H1 (cell line): Measurements from ENCODE around the gene SEMA3C. TPM values are rescaled to one million over a fixed set of nuclear protein-coding genes. Genes with fewer than 3 reads are reported as not detected.

Experiments used
- CTCF ChIA-PET: fragments of 300-600 bp; sonication (Branson Sonifier 250); formaldehyde crosslinking; loops from one replicate; lab custom pipeline; 2021; ENCODE audit not compliant: partially characterized antibody; lab: Charles Lee
- POLR2A ChIA-PET: fragments of 300-600 bp; sonication (Branson Sonifier 250); formaldehyde crosslinking; loops from one replicate; lab custom pipeline; 2021; ENCODE audit warnings: inconsistent platforms; ENCODE audit not compliant: partially characterized antibody; lab: Charles Lee
- DNase-seq, 2 experiments: peaks; one replicate each; pipeline versions ENCODE4 v3.0.0 to v3.0.0-alpha.2; 2010 to 2022; ENCODE audit warnings: low spot score in 2 of 2, low read depth in 1 of 2, mixed read lengths in 1 of 2
- FAIRE-seq: peaks from 2 replicates; lab custom pipeline; 2011; peaks lifted over from hg19 to GRCh38; lab: Jason Lieb, UNC
- H2AFZ ChIP-seq: 2 replicates; pipeline ENCODE4 v1.8.1; 2012; ENCODE audit warnings: low read length, inconsistent platforms
- H2AK5ac ChIP-seq: 2 replicates; pipeline ENCODE4 v1.6.1; 2013; ENCODE audit warnings: low read depth, low read length
- H2BK120ac ChIP-seq: replicated peaks from 2 replicates; pipeline ENCODE3; 2013; ENCODE audit warnings: low read depth, low read length, inconsistent platforms
- H2BK12ac ChIP-seq: 2 replicates; pipeline ENCODE4 v1.6.1; 2013; ENCODE audit warnings: low read depth, low read length
- H2BK15ac ChIP-seq: 2 replicates; pipeline ENCODE4 v1.6.1; 2013; ENCODE audit warnings: low read length
- H2BK20ac ChIP-seq: 2 replicates; pipeline ENCODE4 v1.6.1; 2013; ENCODE audit warnings: low read length
- H2BK5ac ChIP-seq: 2 replicates; pipeline ENCODE4 v1.6.1; 2013; ENCODE audit warnings: low read depth, low read length
- H3K14ac ChIP-seq: 2 replicates; pipeline ENCODE4 v1.6.1; 2013; ENCODE audit warnings: inconsistent platforms; ENCODE audit not compliant: insufficient read length
- H3K18ac ChIP-seq: 2 replicates; pipeline ENCODE4 v1.6.1; 2013; ENCODE audit warnings: low read length; ENCODE audit errors: extremely low read depth
- H3K23ac ChIP-seq: 2 replicates; pipeline ENCODE4 v1.6.1; 2013; ENCODE audit warnings: inconsistent platforms; ENCODE audit not compliant: insufficient read length
- H3K23me2 ChIP-seq: 2 replicates; pipeline ENCODE4 v1.6.1; 2013; ENCODE audit warnings: low read depth, low read length
- H3K27ac ChIP-seq: 2 replicates; pipeline ENCODE4 v1.6.1; 2011; ENCODE audit warnings: low read depth, low read length, inconsistent platforms
- H3K27me3 ChIP-seq, 4 experiments: replicated peaks in 1 of 4; 1 replicate in 1 of 4; 2 replicates in 3 of 4; pipeline versions ENCODE4 v1.6.1 to v1.8.1; 2011 to 2013; ENCODE audit warnings: low read length in 3 of 4, mild to moderate bottlenecking in 3 of 4, inconsistent platforms in 2 of 4, mixed read lengths in 2 of 4, moderate library complexity in 1 of 4; ENCODE audit not compliant: control insufficient read depth in 3 of 4, insufficient read depth in 3 of 4; ENCODE audit errors: extremely low read depth in 1 of 4
- H3K36me3 ChIP-seq, 4 experiments: 2 replicates each; pipeline versions ENCODE4 v1.6.1 to v1.8.1; 2011 to 2013; ENCODE audit warnings: mild to moderate bottlenecking in 4 of 4, low read length in 3 of 4, moderate library complexity in 2 of 4, control low read depth in 1 of 4, inconsistent platforms in 1 of 4; ENCODE audit not compliant: insufficient read depth in 4 of 4, control insufficient read depth in 2 of 4
- H3K4ac ChIP-seq: replicated peaks from 2 replicates; pipeline ENCODE3; 2013; ENCODE audit warnings: low read length, low read depth, mixed read lengths, inconsistent platforms; ENCODE audit not compliant: insufficient read length
- H3K4me1 ChIP-seq, 4 experiments: replicated peaks in 1 of 4; 1 replicate in 1 of 4; 2 replicates in 3 of 4; pipeline versions ENCODE4 v1.6.1 to v1.8.1; 2011 to 2013; ENCODE audit warnings: low read length in 3 of 4, inconsistent platforms in 2 of 4, mixed read lengths in 1 of 4; ENCODE audit not compliant: insufficient read depth in 4 of 4, control insufficient read depth in 3 of 4
- H3K4me2 ChIP-seq, 2 experiments: 2 replicates each; pipeline versions ENCODE4 v1.6.1 to v1.8.1; 2011 to 2013; ENCODE audit warnings: low read depth in 2 of 2, low read length in 2 of 2, control low read depth in 1 of 2, inconsistent platforms in 1 of 2, mild to moderate bottlenecking in 1 of 2; ENCODE audit not compliant: insufficient read depth in 1 of 2
- H3K4me3 ChIP-seq, 4 experiments: fragments of 200-600, 300-600 bp in 1 of 4; sonication (generic), shearing (Covaris generic), sonication (Bioruptor Twin) in 1 of 4; 2 replicates each; pipeline versions ENCODE4 v1.5.1 to v1.8.1; 2011 to 2016; ENCODE audit warnings: low read length in 4 of 4, low read depth in 3 of 4, control low read depth in 2 of 4, inconsistent platforms in 2 of 4, mild to moderate bottlenecking in 2 of 4, mixed read lengths in 1 of 4, moderate library complexity in 1 of 4; ENCODE audit not compliant: insufficient read depth in 2 of 4; ENCODE audit errors: extremely low read depth in 1 of 4
- H3K56ac ChIP-seq: replicated peaks from 2 replicates; pipeline ENCODE3; 2013; ENCODE audit warnings: low read depth, mild to moderate bottlenecking, mixed read lengths, low read length, inconsistent platforms; ENCODE audit not compliant: insufficient read length
- H3K79me1 ChIP-seq: 2 replicates; pipeline ENCODE4 v1.6.1; 2013; ENCODE audit warnings: low read depth, low read length, control low read depth
- H3K79me2 ChIP-seq, 2 experiments: 2 replicates each; pipeline versions ENCODE4 v1.6.1 to v1.8.1; 2012 to 2013; ENCODE audit warnings: low read length in 2 of 2, mild to moderate bottlenecking in 2 of 2, inconsistent platforms in 1 of 2; ENCODE audit not compliant: insufficient read depth in 2 of 2, control insufficient read depth in 1 of 2
- H3K9ac ChIP-seq, 4 experiments: replicated peaks in 1 of 4; 1 replicate in 1 of 4; 2 replicates in 3 of 4; pipeline versions ENCODE4 v1.6.1 to v1.8.1; 2011 to 2013; ENCODE audit warnings: low read depth in 3 of 4, low read length in 3 of 4, control low read depth in 2 of 4, mild to moderate bottlenecking in 2 of 4, moderate library complexity in 2 of 4, inconsistent platforms in 1 of 4; ENCODE audit errors: extremely low read depth in 1 of 4
- H3K9me3 ChIP-seq, 2 experiments: 2 replicates each; pipeline versions ENCODE4 v1.6.1 to v1.8.1; 2012 to 2013; ENCODE audit warnings: mild to moderate bottlenecking in 2 of 2, moderate library complexity in 2 of 2, control low read depth in 1 of 2, inconsistent platforms in 1 of 2, low read depth in 1 of 2, low read length in 1 of 2, mixed read lengths in 1 of 2; ENCODE audit not compliant: insufficient read depth in 2 of 2
- H4K20me1 ChIP-seq, 2 experiments: replicated peaks in 1 of 2; 2 replicates each; pipeline versions ENCODE3 to v1.8.1; 2011 to 2013; ENCODE audit warnings: inconsistent platforms in 2 of 2, low read length in 2 of 2, mild to moderate bottlenecking in 1 of 2; ENCODE audit not compliant: insufficient read depth in 2 of 2, control insufficient read depth in 1 of 2
- H4K5ac ChIP-seq: 2 replicates; pipeline ENCODE4 v1.6.1; 2013; ENCODE audit warnings: low read length, low read depth, mixed read lengths, inconsistent platforms; ENCODE audit not compliant: insufficient read length
- H4K8ac ChIP-seq: 2 replicates; pipeline ENCODE4 v1.8.0; 2013; ENCODE audit warnings: mild to moderate bottlenecking, moderate library complexity, low read length, inconsistent platforms; ENCODE audit not compliant: insufficient read depth; ENCODE audit errors: extremely low read depth
- H4K91ac ChIP-seq: replicated peaks from 2 replicates; pipeline ENCODE3; 2013; ENCODE audit warnings: low read length, mixed read lengths, inconsistent platforms; ENCODE audit not compliant: insufficient read length
- CREB1 ChIP-seq: IDR thresholded peaks from 2 replicates; pipeline ENCODE4 v1.6.1; 2012; ENCODE audit warnings: inconsistent platforms
- EZH2 ChIP-seq: fragments of 200-600 bp; sonication (generic); IDR thresholded peaks from 2 replicates; pipeline ENCODE4 v1.7.1; 2012; ENCODE audit warnings: low read depth, mild to moderate bottlenecking, moderate library complexity, low read length, inconsistent platforms; ENCODE audit not compliant: severe bottlenecking
- SP2 ChIP-seq: IDR thresholded peaks from 2 replicates; pipeline ENCODE4 v1.6.1; 2012; ENCODE audit warnings: mild to moderate bottlenecking, low read length, inconsistent platforms
- TBP ChIP-seq: IDR thresholded peaks from 2 replicates; pipeline ENCODE4 v1.6.1; 2011; ENCODE audit warnings: low read depth, low read length, improper control_type of control experiment
- ZNF274 ChIP-seq: IDR thresholded peaks from 2 replicates; pipeline ENCODE4 v1.7.0; 2012; ENCODE audit warnings: low read length, borderline replicate concordance; ENCODE audit errors: extremely low read depth
- WGBS, 2 experiments: shearing (Covaris generic) in 1 of 2; methylation state at CpG; one replicate each; pipeline versions ENCODE4 v1.1.6 to v1.1.7; 2013 to 2015; ENCODE audit warnings: low lambda C conversion rate in 2 of 2, mixed read lengths in 2 of 2, inconsistent platforms in 1 of 2, low coverage in 1 of 2, missing lambda C conversion rate in 1 of 2; ENCODE audit not compliant: insufficient replicate concordance in 2 of 2, insufficient coverage in 1 of 2, insufficient read length in 1 of 2; ENCODE audit errors: extremely low coverage in 1 of 2, missing lambda C conversion rate in 1 of 2; 5-methylcytosine and 5-hydroxymethylcytosine counted together
- polyA plus RNA-seq, 7 experiments: library from polyadenylated mRNA; depleted of rRNA in 3 of 7; stranded (reverse) in 5 of 7; unstranded in 2 of 7; fragments of >200 nt in 5 of 7; fragments of 200-250 nt in 2 of 7; gene quantifications; 1 replicate in 5 of 7; 2 replicates in 1 of 7; 4 replicates in 1 of 7; pipeline versions ENCODE4 v1.2.1 to v1.2.3, GENCODE V29; 2011 to 2013; ENCODE audit warnings: missing spikeins in 2 of 7, mixed read lengths in 2 of 7
- total RNA-seq: library from RNA; stranded (reverse); fragmentation: NEBNext Ultra II Directional; extraction: Animal tissue kit (Norgen Biotek cat#: 25700); gene quantifications from 2 replicates; pipeline ENCODE4 v1.2.1, GENCODE V29; 2021

SEMA3C gene
- total and polyA plus RNA-seq, 2 of the 8 experiments (the other 6 are each of a cell fraction or from before 2014, with no cell fraction given) = 0.15 to 1.4 TPM

DNA sequence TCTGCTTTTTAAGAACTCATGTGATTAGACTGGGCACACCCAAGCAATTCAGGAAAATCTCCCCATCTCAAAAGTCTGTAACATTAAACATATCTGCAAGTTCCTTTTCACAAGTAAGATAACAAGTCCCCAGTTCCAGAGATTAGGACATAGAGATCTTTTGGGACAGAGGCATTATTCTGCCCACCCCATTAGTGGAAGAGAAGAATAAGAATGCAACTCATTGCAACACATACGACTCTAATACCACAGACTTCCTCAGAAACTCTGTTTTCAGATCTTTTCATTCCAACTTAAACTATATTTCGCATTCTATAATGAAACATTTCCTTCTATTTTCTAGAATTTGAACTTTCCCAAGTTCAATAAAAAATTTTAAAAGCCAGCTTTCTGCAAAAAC is 137.7 kb downstream of the SEMA3C start:
- no peak overlapping the region for H3K14ac ChIP-seq
- H3K18ac ChIP-seq = no peak overlapping the region
- H3K27ac ChIP-seq = no peak overlapping the region
- no peak overlapping the region for H3K23ac ChIP-seq
- WGBS, 2 experiments = 75 to 100% methylated on average over 1 to 2 of the region's 2 CpGs
- TF ChIP-seq SP2 (no peak), TBP (no peak), EZH2 (no peak), CREB1 (no peak), ZNF274 (no peak)
- TF ChIP-seq, all 59 proteins: peak for 0
- Histone ChIP-seq H3K4me1 (peaks cover 0 to 3% (median under 1%) of the 10 kb centered on the region in 4 experiments; a peak in 3 of 7 replicates), H4K5ac (no peak overlapping the region), H3K23me2 (no peaks in the 10 kb centered on the region), H2AK5ac (no peak overlapping the region), H2BK15ac (no peak overlapping the region), H3K56ac (no peak overlapping the region), H4K91ac (no peak overlapping the region), H3K9ac (no peak overlapping the region), H3K36me3 (no peaks in the 10 kb centered on the region), H4K8ac (no peak overlapping the region), H3K27me3 (no peaks in the 10 kb centered on the region), H3K79me2 (no peaks in the 10 kb centered on the region), H3K9me3 (no peaks in the 10 kb centered on the region), H2BK5ac (no peak overlapping the region), H2BK20ac (no peak overlapping the region), H3K4me3 (no peak overlapping the region), H3K79me1 (no peaks in the 10 kb centered on the region), H3K4me2 (no peak overlapping the region), H3K4ac (no peak overlapping the region), H2AFZ (no peak overlapping the region), H2BK120ac (no peak overlapping the region), H4K20me1 (no peaks in the 10 kb centered on the region), H2BK12ac (no peak overlapping the region)
- DNase-seq = no peak
- CTCF ChIA-PET = no interaction called here
- POLR2A ChIA-PET = no interaction called here
- no peak for FAIRE-seq
